Measurements from ENCODE around the gene APOLD1. TPM values are rescaled to one million over a fixed set of nuclear protein-coding genes. Genes with fewer than 3 reads are reported as not detected.

APOLD1 gene
- polyA plus RNA-seq, 4 donors, result 0.22 to 29.9 (median 4.8) TPM

DNA sequence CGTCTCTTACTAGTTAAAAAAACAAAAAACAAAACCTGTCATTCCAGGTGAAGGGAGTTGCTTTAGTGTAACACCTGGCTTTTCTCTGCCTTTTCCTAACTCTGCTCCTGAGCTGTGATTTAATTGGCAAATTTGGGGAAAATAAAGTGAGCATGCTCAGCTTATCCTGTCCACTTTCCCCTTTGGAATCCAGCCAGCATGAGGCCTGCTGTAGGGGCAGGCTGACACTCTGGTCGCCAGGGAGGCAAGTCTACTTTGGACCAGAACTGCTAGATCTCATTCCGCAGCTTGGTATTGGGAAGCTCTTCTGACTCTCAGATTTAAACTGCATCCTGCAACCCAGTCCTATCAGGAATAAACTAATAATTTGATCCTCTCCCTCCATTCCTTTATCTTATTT is 38.2 kb upstream of the APOLD1 start:
- no peak for DNase-seq
- Histone ChIP-seq H3K4me3 (ENCODE audit: low read depth in 1 of 3, low read length in 3 of 3) (no peak overlapping the region), H3K27me3 (ENCODE audit: control insufficient read depth in 3 of 3, insufficient read depth in 3 of 3, low read length in 3 of 3) (no peaks in the 10 kb centered on the region), H3K9me3 (ENCODE audit: control insufficient read depth in 2 of 2, insufficient read depth in 1 of 2, low read depth in 1 of 2, low read length in 1 of 2) (no peaks in the 10 kb centered on the region), H3K36me3 (ENCODE audit: control insufficient read depth in 3 of 3, insufficient read depth in 2 of 3, low read depth in 1 of 3, low read length in 3 of 3) (peaks cover 0 to 18% (median 0%) of the 10 kb centered on the region in 3 donors), H3K4me1 (ENCODE audit: control insufficient read depth in 3 of 3, insufficient read depth in 2 of 3, low read depth in 1 of 3, low read length in 2 of 3) (peaks cover 0 to 12% (median 0%) of the 10 kb centered on the region in 3 donors), H3K27ac (ENCODE audit: low read depth in 1 of 3, low read length in 2 of 3) (no peak overlapping the region)
- FAIRE-seq, result no peak
- WGBS, 3 donors, result 42 to 64% (median 64%) methylated on average over 3 of the region's 3 CpGs

DNA sequence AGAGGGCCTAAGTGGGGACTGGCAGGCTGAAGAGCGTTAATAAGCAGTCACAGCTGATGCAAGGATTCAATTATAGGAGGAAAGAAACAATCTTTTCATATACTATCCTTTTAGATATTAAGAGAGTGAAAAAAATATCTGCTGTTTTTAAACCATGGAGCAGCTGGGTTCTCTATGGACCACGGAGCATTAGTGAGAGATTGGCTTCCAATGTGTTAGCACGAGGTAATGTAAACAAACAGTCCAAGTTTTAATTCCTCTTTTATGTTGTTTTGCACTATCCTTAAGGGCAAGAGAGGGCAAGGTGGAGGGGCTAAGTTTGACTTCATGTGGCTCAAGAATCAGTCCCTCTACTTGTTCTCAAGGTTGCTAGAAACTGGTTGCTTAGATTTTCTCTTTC is 37.4 kb upstream of the APOLD1 start:
- no peak overlapping the region for H3K27ac ChIP-seq (ENCODE audit: low read depth in 1 of 3, low read length in 2 of 3)
- 57 to 72% (median 61%) methylated on average over 3 of the region's 3 CpGs for WGBS, 3 donors
- H3K27me3 ChIP-seq (ENCODE audit: control insufficient read depth in 3 of 3, insufficient read depth in 3 of 3, low read length in 3 of 3), result no peaks in the 10 kb centered on the region
- DNase-seq (no peak), FAIRE-seq (no peak)
- no peaks in the 10 kb centered on the region for H3K9me3 ChIP-seq (ENCODE audit: control insufficient read depth in 2 of 2, insufficient read depth in 1 of 2, low read depth in 1 of 2, low read length in 1 of 2)
- H3K4me1 ChIP-seq (ENCODE audit: control insufficient read depth in 3 of 3, insufficient read depth in 2 of 3, low read depth in 1 of 3, low read length in 2 of 3), result peaks cover 0 to 12% (median 0%) of the 10 kb centered on the region in 3 donors
- H3K36me3 ChIP-seq (ENCODE audit: control insufficient read depth in 3 of 3, insufficient read depth in 2 of 3, low read depth in 1 of 3, low read length in 3 of 3), result peaks cover 0 to 18% (median 0%) of the 10 kb centered on the region in 3 donors
- H3K4me3 ChIP-seq (ENCODE audit: low read depth in 1 of 3, low read length in 3 of 3), result no peak overlapping the region

DNA sequence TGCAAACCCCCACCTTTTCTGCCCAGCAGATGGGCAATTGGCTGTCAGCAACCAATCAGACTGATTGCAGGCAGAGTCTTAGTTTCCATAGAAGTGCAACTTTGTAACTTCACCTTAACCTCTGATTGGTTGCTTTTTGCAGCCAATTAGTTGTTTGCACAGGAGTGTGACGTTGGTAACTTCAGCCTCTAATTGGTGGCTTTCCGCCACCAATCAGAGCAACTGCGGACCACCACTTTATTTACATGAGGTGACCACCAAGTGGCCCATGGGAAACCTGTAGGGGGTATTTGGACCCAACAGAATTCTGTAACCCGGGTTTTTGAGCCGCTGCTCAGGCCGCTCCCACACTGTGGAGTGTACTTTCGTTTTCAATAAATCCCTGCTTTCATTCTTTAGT is 36.0 kb upstream of the APOLD1 start:
- peak overlapping the region in 1 of 3 donors; percentile 43 for H3K4me3 ChIP-seq (ENCODE audit: low read depth in 1 of 3, low read length in 3 of 3)
- peaks cover 0 to 17% (median 0%) of the 10 kb centered on the region in 3 donors for H3K36me3 ChIP-seq (ENCODE audit: control insufficient read depth in 3 of 3, insufficient read depth in 2 of 3, low read depth in 1 of 3, low read length in 3 of 3)
- FAIRE-seq (no peak), DNase-seq (peak in 1 of 2 donors; percentile 89)
- no peaks in the 10 kb centered on the region for H3K27me3 ChIP-seq (ENCODE audit: control insufficient read depth in 3 of 3, insufficient read depth in 3 of 3, low read length in 3 of 3)
- WGBS, 3 donors, result 23 to 60% (median 48%) methylated on average over 7 of the region's 7 CpGs
- peak overlapping the region in 1 of 3 donors; percentile 73 for H3K27ac ChIP-seq (ENCODE audit: low read depth in 1 of 3, low read length in 2 of 3)
- no peaks in the 10 kb centered on the region for H3K9me3 ChIP-seq (ENCODE audit: control insufficient read depth in 2 of 2, insufficient read depth in 1 of 2, low read depth in 1 of 2, low read length in 1 of 2)
- peaks cover 0 to 12% (median 0%) of the 10 kb centered on the region in 3 donors for H3K4me1 ChIP-seq (ENCODE audit: control insufficient read depth in 3 of 3, insufficient read depth in 2 of 3, low read depth in 1 of 3, low read length in 2 of 3)

DNA sequence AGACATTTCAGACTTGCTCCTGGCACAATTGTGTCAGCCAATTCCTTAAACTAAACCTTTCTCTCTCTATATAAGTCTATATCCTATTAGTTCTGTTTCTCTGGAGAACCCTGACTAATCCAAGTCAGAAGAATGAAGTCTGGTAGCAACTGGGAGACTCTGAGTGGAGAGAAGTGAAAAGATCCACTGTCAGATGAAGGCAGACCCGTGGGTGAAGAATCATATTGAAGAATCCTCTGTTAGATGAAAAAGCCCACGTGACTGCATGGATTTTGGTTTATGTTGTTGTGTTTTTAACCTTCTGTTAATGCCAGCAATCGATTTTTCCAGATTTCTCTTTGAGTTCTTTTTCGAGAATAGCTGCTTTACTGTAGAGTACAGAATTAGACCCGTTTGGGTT is 29.5 kb upstream of the APOLD1 start:
- Histone ChIP-seq H3K4me1 (ENCODE audit: control insufficient read depth in 3 of 3, insufficient read depth in 2 of 3, low read depth in 1 of 3, low read length in 2 of 3) (peaks cover 0 to 8% (median 0%) of the 10 kb centered on the region in 3 donors), H3K9me3 (ENCODE audit: control insufficient read depth in 2 of 2, insufficient read depth in 1 of 2, low read depth in 1 of 2, low read length in 1 of 2) (peaks cover 0 to 15% of the 10 kb centered on the region in 2 donors), H3K27me3 (ENCODE audit: control insufficient read depth in 3 of 3, insufficient read depth in 3 of 3, low read length in 3 of 3) (no peaks in the 10 kb centered on the region), H3K36me3 (ENCODE audit: control insufficient read depth in 3 of 3, insufficient read depth in 2 of 3, low read depth in 1 of 3, low read length in 3 of 3) (peaks cover 0 to 14% (median 0%) of the 10 kb centered on the region in 3 donors), H3K27ac (ENCODE audit: low read depth in 1 of 3, low read length in 2 of 3) (no peak overlapping the region), H3K4me3 (ENCODE audit: low read depth in 1 of 3, low read length in 3 of 3) (no peak overlapping the region)
- no peak for DNase-seq
- no peak for FAIRE-seq
- 74 to 80% (median 79%) methylated on average over 5 of the region's 5 CpGs for WGBS, 3 donors

DNA sequence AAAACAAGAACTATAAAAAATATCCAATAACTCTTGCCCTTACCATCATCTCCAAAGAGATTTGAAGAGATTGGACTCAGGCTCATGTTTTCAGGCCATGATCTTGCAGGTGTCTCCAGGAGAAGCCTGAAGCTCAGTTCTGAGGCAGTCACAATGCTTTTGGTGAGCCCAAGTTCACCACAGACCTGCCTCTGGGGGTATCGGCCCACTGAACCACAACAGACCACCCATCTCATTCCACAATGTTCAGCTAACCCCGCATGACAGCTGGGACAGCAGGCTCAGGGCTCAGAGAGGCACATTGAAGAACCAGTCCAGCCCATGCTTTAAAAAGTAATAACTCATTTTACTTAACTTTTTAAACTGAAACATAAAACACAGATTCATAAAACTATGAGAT is 28.3 kb upstream of the APOLD1 start:
- peak in 1 of 2 donors; percentile 30 for DNase-seq
- Histone ChIP-seq H3K9me3 (ENCODE audit: control insufficient read depth in 2 of 2, insufficient read depth in 1 of 2, low read depth in 1 of 2, low read length in 1 of 2) (peaks cover 0 to 18% of the 10 kb centered on the region in 2 donors), H3K4me3 (ENCODE audit: low read depth in 1 of 3, low read length in 3 of 3) (no peak overlapping the region), H3K27ac (ENCODE audit: low read depth in 1 of 3, low read length in 2 of 3) (peak overlapping the region in 1 of 3 donors; percentile 61), H3K4me1 (ENCODE audit: control insufficient read depth in 3 of 3, insufficient read depth in 2 of 3, low read depth in 1 of 3, low read length in 2 of 3) (peaks cover 0 to 8% (median 0%) of the 10 kb centered on the region in 3 donors), H3K36me3 (ENCODE audit: control insufficient read depth in 3 of 3, insufficient read depth in 2 of 3, low read depth in 1 of 3, low read length in 3 of 3) (peaks cover 0 to 11% (median 0%) of the 10 kb centered on the region in 3 donors), H3K27me3 (ENCODE audit: control insufficient read depth in 3 of 3, insufficient read depth in 3 of 3, low read length in 3 of 3) (no peaks in the 10 kb centered on the region)
- WGBS, 3 donors, result 72 to 77% (median 72%) methylated on average over 2 of the region's 2 CpGs
- FAIRE-seq, result no peak

DNA sequence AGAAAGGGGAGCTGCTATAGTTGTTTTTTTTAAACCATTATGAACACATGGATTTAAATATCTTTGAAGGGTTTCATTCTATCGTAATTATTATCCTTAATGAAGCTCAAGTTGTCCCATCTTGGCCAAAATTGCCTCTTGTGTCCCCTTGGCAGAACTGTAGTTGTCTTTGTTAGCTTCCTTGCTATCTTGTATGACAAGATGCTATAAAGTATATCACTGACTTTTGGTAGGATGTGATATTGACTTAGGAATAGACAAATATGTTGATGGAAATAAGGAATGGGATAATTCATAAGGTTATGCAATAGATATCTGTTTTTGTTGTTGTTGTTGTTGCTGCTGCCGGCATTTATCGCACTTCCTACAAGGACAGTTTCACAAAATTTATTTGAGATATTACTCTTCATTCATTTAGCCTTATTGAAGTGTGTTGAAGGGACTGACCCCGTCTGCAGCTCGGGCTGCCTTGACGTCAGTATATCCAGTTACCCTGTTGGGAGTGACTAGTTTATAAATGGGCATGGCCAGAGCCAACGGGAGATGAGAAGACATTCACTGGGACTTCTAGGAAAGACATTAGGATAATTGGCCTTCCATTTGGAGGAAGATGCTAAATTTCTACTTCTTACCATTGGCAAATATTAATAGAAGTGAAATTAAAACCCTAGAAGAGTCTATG is 26.1 kb upstream of the APOLD1 start:
- DNase-seq (no peak), FAIRE-seq (no peak)
- 93 to 94% (median 93%) methylated on average over 7 of the region's 7 CpGs for WGBS, 3 donors
- Histone ChIP-seq H3K36me3 (ENCODE audit: control insufficient read depth in 3 of 3, insufficient read depth in 2 of 3, low read depth in 1 of 3, low read length in 3 of 3) (peaks cover 0 to 12% (median 0%) of the 10 kb centered on the region in 3 donors), H3K27me3 (ENCODE audit: control insufficient read depth in 3 of 3, insufficient read depth in 3 of 3, low read length in 3 of 3) (no peaks in the 10 kb centered on the region), H3K4me3 (ENCODE audit: low read depth in 1 of 3, low read length in 3 of 3) (no peak overlapping the region), H3K9me3 (ENCODE audit: control insufficient read depth in 2 of 2, insufficient read depth in 1 of 2, low read depth in 1 of 2, low read length in 1 of 2) (peaks cover 0 to 18% of the 10 kb centered on the region in 2 donors), H3K4me1 (ENCODE audit: control insufficient read depth in 3 of 3, insufficient read depth in 2 of 3, low read depth in 1 of 3, low read length in 2 of 3) (peaks cover 0 to 8% (median 0%) of the 10 kb centered on the region in 3 donors), H3K27ac (ENCODE audit: low read depth in 1 of 3, low read length in 2 of 3) (peak overlapping the region in 2 of 3 donors; percentile 41 to 72)

DNA sequence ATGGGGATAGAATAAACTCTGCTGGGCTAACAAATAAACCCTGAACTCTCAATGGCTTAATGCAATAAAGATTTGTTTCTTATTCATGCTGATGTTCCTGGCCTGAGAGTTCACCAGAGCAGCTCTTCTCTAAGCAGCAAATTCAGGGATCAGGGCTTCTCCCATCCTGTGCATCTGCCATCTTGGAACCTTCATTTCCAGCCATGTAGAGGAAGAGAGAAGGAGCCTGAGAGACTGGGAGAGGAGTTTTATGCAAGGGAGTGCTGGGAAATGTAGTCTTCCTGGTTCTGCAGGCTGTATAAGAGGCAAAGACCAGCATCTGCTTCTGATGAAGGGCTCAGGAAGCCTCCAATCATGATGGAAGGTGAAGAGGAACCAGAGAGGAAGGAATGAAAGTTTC is 20.6 kb upstream of the APOLD1 start:
- H3K4me1 ChIP-seq (ENCODE audit: control insufficient read depth in 3 of 3, insufficient read depth in 2 of 3, low read depth in 1 of 3, low read length in 2 of 3), result no peaks in the 10 kb centered on the region
- H3K27ac ChIP-seq (ENCODE audit: low read depth in 1 of 3, low read length in 2 of 3), result no peak overlapping the region
- DNase-seq, result no peak
- peaks cover 0 to 19% (median 0%) of the 10 kb centered on the region in 3 donors for H3K36me3 ChIP-seq (ENCODE audit: control insufficient read depth in 3 of 3, insufficient read depth in 2 of 3, low read depth in 1 of 3, low read length in 3 of 3)
- no peak for FAIRE-seq
- no peaks in the 10 kb centered on the region for H3K27me3 ChIP-seq (ENCODE audit: control insufficient read depth in 3 of 3, insufficient read depth in 3 of 3, low read length in 3 of 3)
- no peak overlapping the region for H3K4me3 ChIP-seq (ENCODE audit: low read depth in 1 of 3, low read length in 3 of 3)
- peaks cover 0 to 23% of the 10 kb centered on the region in 2 donors for H3K9me3 ChIP-seq (ENCODE audit: control insufficient read depth in 2 of 2, insufficient read depth in 1 of 2, low read depth in 1 of 2, low read length in 1 of 2)

DNA sequence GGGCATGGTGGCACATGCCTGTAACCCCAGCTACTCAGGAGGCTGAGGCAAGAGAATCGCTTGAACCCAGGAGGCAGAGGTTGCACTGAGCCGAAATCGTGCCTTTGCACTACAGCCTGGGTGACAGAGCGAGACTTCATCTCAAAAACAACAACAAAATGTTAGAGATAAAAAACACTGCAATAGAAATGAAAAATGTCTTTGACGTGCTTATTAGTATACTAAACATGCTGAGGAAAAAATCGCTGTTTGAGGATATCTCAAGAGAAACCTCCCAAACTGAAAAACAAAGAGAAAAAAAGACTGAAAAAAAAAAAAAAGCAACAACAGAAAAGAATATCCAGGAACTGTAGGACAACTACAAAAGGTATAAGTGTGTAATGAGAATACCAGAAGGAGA is 15.2 kb upstream of the APOLD1 start:
- peaks cover 0 to 6% (median 0%) of the 10 kb centered on the region in 3 donors for H3K36me3 ChIP-seq (ENCODE audit: control insufficient read depth in 3 of 3, insufficient read depth in 2 of 3, low read depth in 1 of 3, low read length in 3 of 3)
- no peak for FAIRE-seq
- H3K27ac ChIP-seq (ENCODE audit: low read depth in 1 of 3, low read length in 2 of 3), result no peak overlapping the region
- no peak overlapping the region for H3K4me3 ChIP-seq (ENCODE audit: low read depth in 1 of 3, low read length in 3 of 3)
- peaks cover 0 to 27% of the 10 kb centered on the region in 2 donors for H3K9me3 ChIP-seq (ENCODE audit: control insufficient read depth in 2 of 2, insufficient read depth in 1 of 2, low read depth in 1 of 2, low read length in 1 of 2)
- no peak for DNase-seq
- no peaks in the 10 kb centered on the region for H3K27me3 ChIP-seq (ENCODE audit: control insufficient read depth in 3 of 3, insufficient read depth in 3 of 3, low read length in 3 of 3)
- 98% methylated on average over 6 of the region's 6 CpGs for WGBS, 3 donors
- H3K4me1 ChIP-seq (ENCODE audit: control insufficient read depth in 3 of 3, insufficient read depth in 2 of 3, low read depth in 1 of 3, low read length in 2 of 3), result peaks cover 0 to 9% (median 1%) of the 10 kb centered on the region in 3 donors

All from small intestine (tissue), 7 donors.